IMR-90 (cell line): ENCODE data around the gene STX8. TPM values are rescaled to one million over a fixed set of nuclear protein-coding genes. Genes with fewer than 3 reads are reported as not detected.

ENCODE experiments used
- ATAC-seq: fragments of 200-7000 bp; cut with Tn5 transposase; 2 replicates; pipeline ENCODE4 v1.9.1; 2020; ENCODE audit warnings: low read depth, mild to moderate bottlenecking, moderate library complexity
- BruUV-seq: library from RNA; stranded (reverse); fragments of 400-500 nt; replicated peaks from 2 replicates; lab custom pipeline; 2021; lab: Mats Ljungman, UMichigan
- CTCF ChIA-PET: fragments of 300-600 bp; formaldehyde crosslinking; extraction: SDS; loops from one replicate; lab custom pipeline; 2021; ENCODE audit warnings: antibody characterized with exemption; lab: Yijun Ruan, JAX
- POLR2A ChIA-PET: fragments of 300-600 bp; sonication (Branson Sonifier 250); formaldehyde crosslinking; loops from one replicate; lab custom pipeline; 2022; ENCODE audit warnings: antibody characterized with exemption; ENCODE audit not compliant: unreplicated experiment; lab: Charles Lee
- DNase-seq: peaks from one replicate; pipeline ENCODE4 v3.0.0; 2013
- H2AFZ ChIP-seq: replicated peaks from 2 replicates; pipeline ENCODE3; 2013; ENCODE audit warnings: low read length, mild to moderate bottlenecking; ENCODE audit not compliant: poor library complexity
- H2AK5ac ChIP-seq: 2 replicates; pipeline ENCODE4 v1.6.1; 2013; ENCODE audit warnings: low read depth, low read length, inconsistent platforms
- H2AK9ac ChIP-seq: replicated peaks from 2 replicates; pipeline ENCODE3; 2013; ENCODE audit warnings: mild to moderate bottlenecking, low read depth, low read length, moderate library complexity; ENCODE audit not compliant: poor library complexity
- H2BK120ac ChIP-seq: 2 replicates; pipeline ENCODE4 v1.6.1; 2013; ENCODE audit warnings: low read depth, low read length, inconsistent platforms
- H2BK15ac ChIP-seq: 3 replicates; pipeline ENCODE4 v1.6.1; 2013; ENCODE audit warnings: low read depth, low read length, inconsistent platforms
- H2BK20ac ChIP-seq: 2 replicates; pipeline ENCODE4 v1.6.1; 2013; ENCODE audit warnings: low read depth, mild to moderate bottlenecking, inconsistent platforms, low read length, moderate library complexity
- H2BK5ac ChIP-seq: 2 replicates; pipeline ENCODE4 v1.6.1; 2013; ENCODE audit warnings: mild to moderate bottlenecking, low read depth, low read length, inconsistent platforms; ENCODE audit not compliant: poor library complexity, severe bottlenecking
- H3K14ac ChIP-seq: replicated peaks from 2 replicates; pipeline ENCODE4 v1.6.1; 2013; ENCODE audit warnings: low read depth, low read length, inconsistent platforms
- H3K18ac ChIP-seq: 2 replicates; pipeline ENCODE4 v1.6.1; 2013; ENCODE audit warnings: low read depth, low read length, control low read depth
- H3K23ac ChIP-seq: 2 replicates; pipeline ENCODE4 v1.6.1; 2013; ENCODE audit warnings: low read depth, low read length, inconsistent platforms
- H3K27ac ChIP-seq: 2 replicates; pipeline ENCODE4 v1.5.1; 2013; ENCODE audit warnings: mild to moderate bottlenecking, control low read depth, low read length; ENCODE audit not compliant: insufficient read depth
- H3K27me3 ChIP-seq: 2 replicates; pipeline ENCODE4 v1.6.1; 2013; ENCODE audit warnings: low read length; ENCODE audit not compliant: control insufficient read depth, insufficient read depth
- H3K36me3 ChIP-seq: 2 replicates; pipeline ENCODE4 v1.6.1; 2013; ENCODE audit warnings: low read length, mixed read lengths; ENCODE audit not compliant: control insufficient read depth, insufficient read depth
- H3K4ac ChIP-seq: 2 replicates; pipeline ENCODE4 v1.6.1; 2013; ENCODE audit warnings: low read depth, low read length, inconsistent platforms
- H3K4me1 ChIP-seq: 2 replicates; pipeline ENCODE4 v1.6.1; 2013; ENCODE audit warnings: low read length, mixed read lengths; ENCODE audit not compliant: control insufficient read depth, insufficient read depth
- H3K4me2 ChIP-seq: 2 replicates; pipeline ENCODE4 v1.6.1; 2013; ENCODE audit warnings: low read depth, mild to moderate bottlenecking, control low read depth, low read length, moderate library complexity
- H3K4me3 ChIP-seq: 2 replicates; pipeline ENCODE4 v1.5.1; 2013; ENCODE audit warnings: low read depth, mild to moderate bottlenecking, control low read depth, low read length, moderate library complexity; ENCODE audit not compliant: insufficient read depth
- H3K56ac ChIP-seq: 2 replicates; pipeline ENCODE4 v1.6.1; 2013; ENCODE audit warnings: low read length, inconsistent platforms; ENCODE audit not compliant: insufficient read depth; ENCODE audit errors: extremely low read depth
- H3K79me1 ChIP-seq, 2 experiments: 2 replicates each; pipeline ENCODE4 v1.6.1; 2013; ENCODE audit warnings: low read length in 2 of 2, inconsistent platforms in 1 of 2, low read depth in 1 of 2
- H3K9ac ChIP-seq: 2 replicates; pipeline ENCODE4 v1.6.1; 2013; ENCODE audit warnings: low read depth, low read length, control low read depth
- H3K9me1 ChIP-seq: 2 replicates; pipeline ENCODE4 v1.6.1; 2013; ENCODE audit warnings: low read length, inconsistent platforms; ENCODE audit not compliant: insufficient read depth
- H3K9me3 ChIP-seq: 2 replicates; pipeline ENCODE4 v1.6.1; 2013; ENCODE audit warnings: low read length; ENCODE audit not compliant: control insufficient read depth, insufficient read depth
- H4K20me1 ChIP-seq: 2 replicates; pipeline ENCODE4 v1.6.1; 2013; ENCODE audit warnings: low read length, inconsistent platforms; ENCODE audit not compliant: insufficient read depth
- H4K5ac ChIP-seq: 2 replicates; pipeline ENCODE4 v1.6.1; 2013; ENCODE audit warnings: mild to moderate bottlenecking, low read depth, low read length, control low read depth
- H4K8ac ChIP-seq, 2 experiments: 2 replicates each; pipeline ENCODE4 v1.6.1; 2013; ENCODE audit warnings: low read depth in 2 of 2, low read length in 2 of 2, control low read depth in 1 of 2, inconsistent platforms in 1 of 2
- H4K91ac ChIP-seq: 2 replicates; pipeline ENCODE4 v1.6.1; 2013; ENCODE audit warnings: low read depth, low read length, inconsistent platforms; ENCODE audit not compliant: insufficient read depth
- BHLHE40 ChIP-seq: fragments of 150-350 bp; IDR thresholded peaks from 2 replicates; pipeline ENCODE4 v1.6.1; 2016; ENCODE audit warnings: mild to moderate bottlenecking, low read depth, low read length
- CEBPB ChIP-seq: IDR thresholded peaks from 2 replicates; pipeline ENCODE4 v1.6.1; 2012; ENCODE audit warnings: low read depth, low read length, improper control_type of control experiment
- CHD1 ChIP-seq: IDR thresholded peaks from 2 replicates; pipeline ENCODE4 v1.6.1; 2012; ENCODE audit warnings: low read depth, low read length, improper control_type of control experiment
- CTCF ChIP-seq: conservative IDR thresholded peaks from 2 replicates; pipeline ENCODE4 v1.5.1; 2012; ENCODE audit warnings: mild to moderate bottlenecking, low read depth, low read length, improper control_type of control experiment
- ELK1 ChIP-seq: fragments of 150-350 bp; IDR thresholded peaks from 2 replicates; pipeline ENCODE4 v1.6.1; 2016; ENCODE audit warnings: low read depth, mild to moderate bottlenecking, low read length, moderate library complexity, borderline replicate concordance
- FOS ChIP-seq: fragments of 150-350 bp; IDR thresholded peaks from 2 replicates; pipeline ENCODE4 v1.6.1; 2016; ENCODE audit warnings: low read depth, low read length
- MAFK ChIP-seq: IDR thresholded peaks from 2 replicates; pipeline ENCODE4 v1.6.1; 2012; ENCODE audit warnings: low read depth, low read length, improper control_type of control experiment
- MAZ ChIP-seq: IDR thresholded peaks from 2 replicates; pipeline ENCODE4 v1.6.1; 2012; ENCODE audit warnings: low read depth, mild to moderate bottlenecking, low read length, improper control_type of control experiment, moderate library complexity, borderline replicate concordance
- MXI1 ChIP-seq: IDR thresholded peaks from 2 replicates; pipeline ENCODE4 v1.6.1; 2012; ENCODE audit warnings: low read depth, mild to moderate bottlenecking, low read length, moderate library complexity, borderline replicate concordance
- NFE2L2 ChIP-seq: fragments of 150-350 bp; IDR thresholded peaks from 2 replicates; pipeline ENCODE4 v1.6.1; 2016; ENCODE audit warnings: low read depth, mild to moderate bottlenecking, low read length
- POLR2A ChIP-seq: IDR thresholded peaks from 2 replicates; pipeline ENCODE4 v1.6.1; 2012; ENCODE audit warnings: mild to moderate bottlenecking, low read depth, low read length
- RAD21 ChIP-seq: IDR thresholded peaks from 2 replicates; pipeline ENCODE4 v1.6.1; 2012; ENCODE audit warnings: low read length, improper control_type of control experiment
- RCOR1 ChIP-seq: IDR thresholded peaks from 2 replicates; pipeline ENCODE4 v1.6.1; 2012; ENCODE audit warnings: mild to moderate bottlenecking, low read length, improper control_type of control experiment; ENCODE audit not compliant: insufficient replicate concordance
- RFX5 ChIP-seq: IDR thresholded peaks from 2 replicates; pipeline ENCODE4 v1.8.0; 2012; ENCODE audit warnings: low read depth, mild to moderate bottlenecking, low read length, moderate library complexity
- SMC3 ChIP-seq: fragments of 150-350 bp; IDR thresholded peaks from 2 replicates; pipeline ENCODE4 v1.6.1; 2016; ENCODE audit warnings: low read depth, mild to moderate bottlenecking, antibody characterized with exemption, low read length, moderate library complexity
- USF2 ChIP-seq: fragments of 150-350 bp; IDR thresholded peaks from 2 replicates; pipeline ENCODE4 v1.6.1; 2017; ENCODE audit warnings: mild to moderate bottlenecking, antibody characterized with exemption, low read length, low read depth
- WGBS, 2 experiments: methylation state at CpG; one replicate each; pipeline versions ENCODE4 v1.1.5 to v1.1.7; 2013; ENCODE audit warnings: missing lambda C conversion rate in 2 of 2; ENCODE audit not compliant: insufficient read length in 1 of 2; ENCODE audit errors: extremely low coverage in 2 of 2; 5-methylcytosine and 5-hydroxymethylcytosine counted together
- dilution Hi-C: fragments of 300-500 bp; cut with HindIII; formaldehyde crosslinking; loops from one replicate; pipeline ENCODE4 v1.14.3; 2018; ENCODE audit warnings: low sequenced_read_pairs; ENCODE audit not compliant: unreplicated experiment
- in situ Hi-C: fragments of 300-500 bp; cut with MboI; formaldehyde crosslinking; loops from 3 replicates; pipeline ENCODE4 v1.14.3; 2019; ENCODE audit warnings: low sequenced_read_pairs, inconsistent platforms, mixed read lengths
- intact Hi-C: fragments of 100-400 bp; cut with micrococcal nuclease; formaldehyde crosslinking; loops from 2 replicates; pipeline ENCODE4 v1.10.0; 2022
- polyA plus RNA-seq, 3 experiments: library from polyadenylated mRNA; depleted of rRNA; stranded (reverse); fragments of >200 nt; gene quantifications; 2 replicates each; pipeline ENCODE4 v1.2.3, GENCODE V29; 2012; ENCODE audit warnings: low replicate concordance in 1 of 3
- total RNA-seq: library from RNA; depleted of rRNA; stranded (reverse); fragments of >200 nt; gene quantifications from 2 replicates; pipeline ENCODE4 v1.2.3, GENCODE V29; 2012

STX8 gene
- total and polyA plus RNA-seq, 2 of the 4 experiments (the other 2 are of a cell fraction) = 26.5 to 47.0 TPM

GRCh38 chr17:9332132-9332494 is 243.5 kb downstream of the STX8 start:
- WGBS, 2 experiments = no CpG with 5 or more reads among the region's 6 CpGs
- POLR2A ChIA-PET = no interaction called here

More at GRCh38 chr17:9332132-9332494, 243.5 kb downstream of the STX8 start:
- no peak overlapping the region for H2AK5ac ChIP-seq
- no peak overlapping the region for H3K4ac ChIP-seq
- H3K56ac ChIP-seq = no peak overlapping the region
- H3K14ac ChIP-seq = no peak overlapping the region
- no TSS peak for BruUV-seq
- no peak overlapping the region for H2BK5ac ChIP-seq
- H3K18ac ChIP-seq = no peak overlapping the region
- in situ Hi-C loops = loop anchor here (10.0 kb wide), 1 partner anchor 63 kb away; no protein-coding TSS in a partner anchor
- no peak overlapping the region for H3K23ac ChIP-seq
- H3K9me1 ChIP-seq = no peaks in the 10 kb centered on the region
- no peaks in the 10 kb centered on the region for H3K4me1 ChIP-seq
- DNase-seq (no peak), ATAC-seq (no peak)
- no peak overlapping the region for H2BK15ac ChIP-seq
- CTCF ChIA-PET = interaction anchor here (0.6 to 1.5 kb wide), 2 partner anchors 35 to 701 kb away, joined by 3 read pairs; no protein-coding TSS in a partner anchor
- dilution Hi-C loops = no loop called here
- TF ChIP-seq RCOR1 (no peak), NFE2L2 (no peak), BHLHE40 (no peak), ELK1 (no peak), POLR2A (no peak), CHD1 (no peak), SMC3 (no peak), USF2 (no peak), MXI1 (no peak), RAD21 (no peak), MAZ (no peak), CEBPB (no peak), FOS (no peak), MAFK (no peak), RFX5 (no peak), CTCF (no peak)
- peaks cover 3% of the 10 kb centered on the region; the same call in 1 of the 2 replicates for H3K9me3 ChIP-seq
- intact Hi-C loops = no loop called here
- H2BK20ac ChIP-seq = no peak overlapping the region
- H4K20me1 ChIP-seq = no peaks in the 10 kb centered on the region
- no peak overlapping the region for H3K27ac ChIP-seq
- H4K5ac ChIP-seq = no peak overlapping the region
- no peak overlapping the region for H3K9ac ChIP-seq
- H4K91ac ChIP-seq = no peak overlapping the region
- no peak overlapping the region for H4K8ac ChIP-seq
- no peaks in the 10 kb centered on the region for H3K36me3 ChIP-seq
- H2AK9ac ChIP-seq = no peak overlapping the region
- H3K4me3 ChIP-seq = no peak overlapping the region
- H2AFZ ChIP-seq = no peak overlapping the region
- H3K79me1 ChIP-seq = no peaks in the 10 kb centered on the region
- no peak overlapping the region for H3K4me2 ChIP-seq
- H3K27me3 ChIP-seq = no peaks in the 10 kb centered on the region
- H2BK120ac ChIP-seq = no peak overlapping the region
